T-cell (primary cell): ENCODE results near the gene NVL. TPM values are rescaled to one million over a fixed set of nuclear protein-coding genes. Genes with fewer than 3 reads are reported as not detected.

Experiments used
- ATAC-seq, 4 experiments: fragments of 200-7000 bp in 3 of 4; fragments of 150-1000 bp in 1 of 4; cut with Tn5 transposase; replicated peaks in 1 of 4; 1 replicate in 3 of 4; 2 replicates in 1 of 4; pipeline ENCODE4 v1.10.0; 2021; ENCODE audit warnings: moderate library complexity in 3 of 4, mild to moderate bottlenecking in 2 of 4, moderate number of reproducible peaks in 1 of 4
- CTCF ChIA-PET, 2 donors: fragments of 300-600 bp; sonication (Branson Sonifier 250); formaldehyde crosslinking; loops; one replicate each; lab custom pipeline; 2022; ENCODE audit warnings: antibody characterized with exemption in 2 of 2; lab: Charles Lee
- POLR2A ChIA-PET, 2 donors: fragments of 300-600 bp; sonication (Branson Sonifier 250); formaldehyde crosslinking; loops; one replicate each; lab custom pipeline; 2022; ENCODE audit warnings: antibody characterized with exemption in 2 of 2; lab: Charles Lee
- DNase-seq, 35 experiments: peaks; one replicate each; pipeline versions ENCODE4 v3.0.0 to v3.0.0-alpha.2; 2013 to 2023
- H3K27ac ChIP-seq: one replicate; pipeline ENCODE4 v1.5.1; 2013; ENCODE audit warnings: low read length
- H3K27me3 ChIP-seq, 2 experiments: replicated peaks in 1 of 2; 1 replicate in 1 of 2; 2 replicates in 1 of 2; pipeline versions ENCODE4 v1.6.1 to v1.7.0; 2013; ENCODE audit warnings: low read length in 1 of 2, mixed read lengths in 1 of 2; ENCODE audit not compliant: control insufficient read depth in 2 of 2, insufficient read depth in 2 of 2; ENCODE audit errors: extremely low read depth in 1 of 2
- H3K36me3 ChIP-seq, 2 donors: 1 replicate in 1 of 2; 2 replicates in 1 of 2; pipeline versions ENCODE4 v1.6.1 to v1.7.0; 2013; ENCODE audit warnings: low read length in 1 of 2; ENCODE audit not compliant: control insufficient read depth in 2 of 2, insufficient read depth in 1 of 2; ENCODE audit errors: extremely low read depth in 1 of 2
- H3K4me1 ChIP-seq, 2 experiments: 1 replicate in 1 of 2; 2 replicates in 1 of 2; pipeline versions ENCODE4 v1.6.1 to v1.7.0; 2013; ENCODE audit warnings: low read length in 2 of 2, mixed read lengths in 1 of 2; ENCODE audit not compliant: insufficient read depth in 2 of 2, control insufficient read depth in 1 of 2; ENCODE audit errors: extremely low read depth in 1 of 2
- H3K4me3 ChIP-seq, 2 donors: 1 replicate in 1 of 2; 2 replicates in 1 of 2; pipeline versions ENCODE4 v1.5.1 to v1.7.0; 2013; ENCODE audit warnings: mild to moderate bottlenecking in 2 of 2, low read length in 1 of 2, moderate library complexity in 1 of 2; ENCODE audit not compliant: control insufficient read depth in 1 of 2; ENCODE audit errors: extremely low read depth in 1 of 2
- H3K9me3 ChIP-seq: 2 replicates; pipeline ENCODE4 v1.7.0; 2013
- H3K27ac Mint-ChIP-seq, 2 donors: one replicate each; pipeline ENCODE4 v1.8.0; 2020 to 2021; ENCODE audit warnings: mild to moderate bottlenecking in 2 of 2, mixed read lengths in 2 of 2
- H3K27me3 Mint-ChIP-seq, 2 donors: one replicate each; pipeline ENCODE4 v1.8.0; 2021 to 2022; ENCODE audit warnings: mixed read lengths in 2 of 2
- H3K36me3 Mint-ChIP-seq: one replicate; pipeline ENCODE4 v1.8.0; 2021; ENCODE audit warnings: mixed read lengths
- H3K4me1 Mint-ChIP-seq, 3 donors: one replicate each; pipeline ENCODE4 v1.8.0; 2020 to 2022; ENCODE audit warnings: mixed read lengths in 3 of 3, mild to moderate bottlenecking in 1 of 3
- H3K4me3 Mint-ChIP-seq, 3 donors: one replicate each; pipeline ENCODE4 v1.8.0; 2020 to 2022; ENCODE audit warnings: mild to moderate bottlenecking in 3 of 3, mixed read lengths in 3 of 3, moderate library complexity in 3 of 3
- H3K9me3 Mint-ChIP-seq, 3 donors: one replicate each; pipeline ENCODE4 v1.8.0; 2020 to 2022; ENCODE audit warnings: mixed read lengths in 3 of 3
- WGBS: methylation state at CpG from one replicate; pipeline ENCODE4 v1.1.5; 2013; ENCODE audit warnings: missing lambda C conversion rate; ENCODE audit not compliant: insufficient coverage; 5-methylcytosine and 5-hydroxymethylcytosine counted together
- total RNA-seq, 35 experiments: library from RNA in 6 of 35; stranded (reverse) in 6 of 35; fragments of 120-200 nt in 1 of 35; gene quantifications; one replicate each; pipeline versions ENCODE4 v1.2.1 to v1.2.4 and lab custom pipeline; 2013 to 2026

The NVL gene
- total RNA-seq, 5 donors from 2014 or later (not counting 1 experiment from before 2014, with no cell fraction given) = 32.5 to 42.0 (median 37.6) TPM

DNA sequence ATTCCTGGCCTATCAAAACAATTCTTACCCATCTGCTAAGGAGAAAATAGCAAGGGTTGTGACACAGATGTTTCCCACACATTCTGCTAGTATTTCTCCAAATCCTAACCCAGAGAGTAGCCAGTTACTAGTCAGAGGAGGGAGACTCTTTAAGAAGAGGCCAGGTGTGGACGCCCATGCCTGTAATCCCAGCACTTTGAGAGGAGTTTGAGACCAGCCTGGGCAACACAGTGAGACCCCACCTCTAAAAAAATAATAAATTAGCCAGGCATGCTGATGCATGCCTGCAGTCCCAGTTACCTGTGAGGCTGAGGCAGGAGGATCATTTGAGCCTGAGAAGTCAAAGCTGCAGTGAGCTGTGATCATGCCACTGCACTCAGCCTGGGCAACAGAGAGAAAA, 28.6 kb downstream of the NVL start:
- H3K36me3 Mint-ChIP-seq = peaks cover 54% of the 10 kb centered on the region
- Histone ChIP-seq H3K27ac (no peak overlapping the region), H3K36me3 (peaks cover 0 to 66% of the 10 kb centered on the region in 2 donors)

DNA sequence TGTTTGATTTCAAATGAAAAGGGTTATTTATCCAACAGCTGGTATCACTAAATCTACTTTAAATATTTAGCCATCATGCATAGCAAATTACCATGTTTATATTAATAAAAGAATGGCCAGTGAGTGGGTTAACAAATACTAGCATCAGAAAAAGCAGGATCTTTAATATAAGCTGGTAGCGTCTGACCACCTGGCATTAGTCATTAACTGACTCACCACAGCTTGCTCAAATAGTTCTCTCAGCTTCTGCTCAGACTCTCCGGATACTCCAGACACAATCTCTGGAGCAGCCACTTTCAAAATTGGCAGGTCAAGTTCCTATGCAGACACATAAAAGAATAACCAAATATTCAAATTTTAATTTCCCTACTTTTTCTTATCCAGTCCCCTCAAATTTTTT, 29.6 kb downstream of the NVL start:
- no peak overlapping the region for H3K27ac ChIP-seq
- POLR2A ChIA-PET = interaction anchor here in 1 of 2 donors (0.5 kb wide), 1 partner anchor 14 kb away, joined by 4 read pairs; no protein-coding TSS in a partner anchor
- Mint-ChIP-seq H3K27ac (no peak overlapping the region), H3K36me3 (peaks cover 51% of the 10 kb centered on the region), H3K27me3 (no peaks in the 10 kb centered on the region), H3K4me3 (no peak overlapping the region), H3K9me3 (no peaks in the 10 kb centered on the region), H3K4me1 (peaks cover 0 to 1% (median 0%) of the 10 kb centered on the region in 3 donors)
- ATAC-seq (no peak), DNase-seq (no peak)
- no peaks in the 10 kb centered on the region for H3K27me3 ChIP-seq
- no peak overlapping the region for H3K4me3 ChIP-seq
- H3K9me3 ChIP-seq = no peaks in the 10 kb centered on the region
- H3K36me3 ChIP-seq = peaks cover 0 to 70% of the 10 kb centered on the region in 2 donors
- H3K4me1 ChIP-seq = no peaks in the 10 kb centered on the region
- CTCF ChIA-PET = interaction anchor here (0.7 kb wide), 2 partner anchors 26 to 66 kb away, joined by 3 to 5 read pairs; no protein-coding TSS in a partner anchor
- WGBS = 56% methylated on average over 2 of the region's 2 CpGs

More for the DNA sequence above, 28.6 kb downstream of the NVL start:
- H3K27me3 Mint-ChIP-seq = no peaks in the 10 kb centered on the region
- CTCF ChIA-PET = interaction anchor here in 1 of 2 donors (1.7 kb wide), 1 partner anchor 185 kb away, joined by 3 read pairs; no protein-coding TSS in a partner anchor
- H3K27ac Mint-ChIP-seq = no peak overlapping the region
- no peaks in the 10 kb centered on the region for H3K4me1 ChIP-seq
- no peak overlapping the region for H3K4me3 Mint-ChIP-seq
- H3K9me3 Mint-ChIP-seq = no peaks in the 10 kb centered on the region
- peaks cover 0 to 1% (median 0%) of the 10 kb centered on the region in 3 donors for H3K4me1 Mint-ChIP-seq
- DNase-seq (no peak), ATAC-seq (no peak)
- H3K27me3 ChIP-seq = no peaks in the 10 kb centered on the region
- POLR2A ChIA-PET = no interaction called here
- no peaks in the 10 kb centered on the region for H3K9me3 ChIP-seq
- no peak overlapping the region for H3K4me3 ChIP-seq
- whole genome bisulfite sequencing = no CpG with 5 or more reads among the region's 1 CpG

GRCh38 chr1:224298346-224299330, 31.3 kb downstream of the NVL start:
- H3K27ac Mint-ChIP-seq = no peak overlapping the region
- H3K4me3 Mint-ChIP-seq = no peak overlapping the region
- ATAC-seq = no peak
- ChIA-PET POLR2A (interaction anchor here in 1 of 2 donors (0.6 kb wide), 1 partner anchor 164 kb away, joined by 4 read pairs; no protein-coding TSS in a partner anchor), CTCF (no interaction called here)
- Histone ChIP-seq H3K27me3 (no peaks in the 10 kb centered on the region), H3K36me3 (peaks cover 0 to 72% of the 10 kb centered on the region in 2 donors), H3K9me3 (no peaks in the 10 kb centered on the region), H3K27ac (no peak overlapping the region), H3K4me1 (no peaks in the 10 kb centered on the region), H3K4me3 (no peak overlapping the region)
- peaks cover 0 to 1% (median 0%) of the 10 kb centered on the region in 3 donors for H3K4me1 Mint-ChIP-seq
- WGBS = 92% methylated on average over 3 of the region's 8 CpGs
- no peaks in the 10 kb centered on the region for H3K9me3 Mint-ChIP-seq
- no peaks in the 10 kb centered on the region for H3K27me3 Mint-ChIP-seq
- DNase-seq = no peak
- H3K36me3 Mint-ChIP-seq = peaks cover 53% of the 10 kb centered on the region

- H3K9me3 ChIP-seq = no peaks in the 10 kb centered on the region
- no peaks in the 10 kb centered on the region for H3K9me3 Mint-ChIP-seq
- no peaks in the 10 kb centered on the region for H3K4me1 ChIP-seq
- ChIA-PET CTCF (no interaction called here), POLR2A (interaction anchor here (0.5 to 0.6 kb wide), 3 partner anchors 15 to 166 kb away, joined by 3 to 4 read pairs (median 3); no protein-coding TSS in a partner anchor)
- H3K4me1 Mint-ChIP-seq = no peaks in the 10 kb centered on the region
- H3K36me3 Mint-ChIP-seq = peaks cover 43% of the 10 kb centered on the region
- no peak overlapping the region for H3K4me3 Mint-ChIP-seq
- no peaks in the 10 kb centered on the region for H3K27me3 ChIP-seq
- H3K27ac Mint-ChIP-seq = no peak overlapping the region
- no peak for ATAC-seq
- DNase-seq = no peak
- no CpG with 5 or more reads among the region's 1 CpG for WGBS
- H3K4me3 ChIP-seq = no peak overlapping the region
- H3K36me3 ChIP-seq = peaks cover under 1 to 61% of the 10 kb centered on the region in 2 donors
- H3K27ac ChIP-seq = no peak overlapping the region
- no peaks in the 10 kb centered on the region for H3K27me3 Mint-ChIP-seq
Observed at GRCh38 chr1:224294775-224295174, 35.2 kb downstream of the NVL start.

GRCh38 chr1:224292419-224292818, 37.6 kb downstream of the NVL start:
- DNase-seq = no peak
- Histone ChIP-seq H3K4me3 (no peak overlapping the region), H3K4me1 (no peaks in the 10 kb centered on the region), H3K27me3 (no peaks in the 10 kb centered on the region), H3K36me3 (peaks cover 4 to 67% of the 10 kb centered on the region in 2 donors), H3K27ac (no peak overlapping the region), H3K9me3 (no peaks in the 10 kb centered on the region)
- Mint-ChIP-seq H3K9me3 (no peaks in the 10 kb centered on the region), H3K4me3 (no peak overlapping the region), H3K27me3 (no peaks in the 10 kb centered on the region), H3K4me1 (no peaks in the 10 kb centered on the region), H3K36me3 (peaks cover 36% of the 10 kb centered on the region), H3K27ac (no peak overlapping the region)
- CTCF ChIA-PET = no interaction called here
- ATAC-seq = no peak
- 95% methylated on average over 3 of the region's 3 CpGs for WGBS
- POLR2A ChIA-PET = interaction anchor here in 1 of 2 donors (0.6 kb wide), 1 partner anchor 24 kb away, joined by 6 read pairs; no protein-coding TSS in a partner anchor

GRCh38 chr1:224289396-224289795, 40.6 kb downstream of the NVL start:
- Mint-ChIP-seq H3K27ac (no peak overlapping the region), H3K36me3 (peaks cover 32% of the 10 kb centered on the region), H3K27me3 (no peaks in the 10 kb centered on the region), H3K4me1 (no peaks in the 10 kb centered on the region), H3K4me3 (no peak overlapping the region), H3K9me3 (no peaks in the 10 kb centered on the region)
- Histone ChIP-seq H3K27me3 (no peaks in the 10 kb centered on the region), H3K9me3 (no peaks in the 10 kb centered on the region), H3K27ac (no peak overlapping the region), H3K4me3 (no peak overlapping the region), H3K36me3 (peaks cover 4 to 55% of the 10 kb centered on the region in 2 donors), H3K4me1 (no peaks in the 10 kb centered on the region)
- DNase-seq (no peak), ATAC-seq (no peak)
- ChIA-PET CTCF (interaction anchor here in 1 of 2 donors (0.7 kb wide), 1 partner anchor 173 kb away, joined by 4 read pairs; no protein-coding TSS in a partner anchor), POLR2A (no interaction called here)
- WGBS = 100% methylated on average over 1 of the region's 1 CpG
